ENCODE data around the gene SEZ6. TPM values are rescaled to one million over a fixed set of nuclear protein-coding genes. Genes with fewer than 3 reads are reported as not detected.

SEZ6 gene
- total RNA-seq, 2 donors from 2014 or later, result not detected

DNA sequence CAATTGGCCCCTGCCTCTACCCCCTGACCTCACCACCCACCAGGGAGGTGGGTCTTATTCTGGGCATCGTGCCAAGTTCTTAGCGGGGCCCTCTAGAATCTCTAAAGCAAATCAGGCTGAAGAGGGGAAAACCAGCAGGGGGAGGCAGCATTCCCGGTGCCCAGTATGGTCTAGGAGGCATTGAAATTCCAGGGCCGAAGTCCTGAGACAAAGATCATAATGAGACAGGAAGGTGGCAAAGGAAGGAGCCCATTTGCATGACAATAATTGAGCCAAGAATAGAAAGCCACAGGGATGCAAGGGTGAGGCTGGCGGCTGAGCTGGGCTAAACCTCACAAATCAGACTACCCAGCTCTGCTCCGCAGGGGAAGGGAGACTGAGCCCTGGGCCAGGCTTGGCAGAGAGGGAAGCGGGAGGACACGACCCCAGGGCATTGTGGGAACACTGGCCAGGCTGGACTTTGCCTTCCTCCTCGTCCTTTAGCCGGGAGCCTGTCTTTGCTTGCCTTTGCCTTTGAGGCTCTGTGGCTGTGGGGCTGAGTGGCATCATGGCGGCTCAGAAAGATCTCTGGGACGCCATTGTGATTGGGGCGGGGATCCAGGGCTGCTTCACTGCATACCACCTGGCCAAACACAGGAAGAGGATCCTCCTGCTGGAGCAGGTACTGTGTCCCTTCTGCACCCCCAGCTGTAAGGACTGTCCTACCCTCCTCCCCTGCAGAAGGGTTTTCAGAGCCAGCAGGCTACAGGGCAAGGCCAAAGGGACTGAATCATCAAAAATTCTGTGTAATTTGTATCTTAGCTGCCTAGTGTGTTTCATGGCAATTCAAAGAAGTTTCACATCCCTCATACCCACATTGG, 37.1 kb upstream of the SEZ6 start, which contains the start of gene PIPOX:
TSS of gene PIPOX (plus strand) at position 463 of the 860 bp plus-strand sequence. CDS start at position 548, 85 bp downstream.
- ATAC-seq (replicated peaks in 1 of 2) (no peak), DNase-seq (no peak)
- Mint-ChIP-seq H3K27me3 (ENCODE audit: low read depth) (peaks cover 11% of the 10 kb centered on the region), H3K9me3 (no peaks in the 10 kb centered on the region), H3K4me1 (ENCODE audit: low read depth) (peaks cover 9% of the 10 kb centered on the region), H3K36me3 (ENCODE audit: insufficient read depth in 2 of 2) (no peaks in the 10 kb centered on the region), H3K27ac (peak within 1 kb of the TSS; percentile 21), H3K4me3 (no peak within 1 kb of the TSS)

DNA sequence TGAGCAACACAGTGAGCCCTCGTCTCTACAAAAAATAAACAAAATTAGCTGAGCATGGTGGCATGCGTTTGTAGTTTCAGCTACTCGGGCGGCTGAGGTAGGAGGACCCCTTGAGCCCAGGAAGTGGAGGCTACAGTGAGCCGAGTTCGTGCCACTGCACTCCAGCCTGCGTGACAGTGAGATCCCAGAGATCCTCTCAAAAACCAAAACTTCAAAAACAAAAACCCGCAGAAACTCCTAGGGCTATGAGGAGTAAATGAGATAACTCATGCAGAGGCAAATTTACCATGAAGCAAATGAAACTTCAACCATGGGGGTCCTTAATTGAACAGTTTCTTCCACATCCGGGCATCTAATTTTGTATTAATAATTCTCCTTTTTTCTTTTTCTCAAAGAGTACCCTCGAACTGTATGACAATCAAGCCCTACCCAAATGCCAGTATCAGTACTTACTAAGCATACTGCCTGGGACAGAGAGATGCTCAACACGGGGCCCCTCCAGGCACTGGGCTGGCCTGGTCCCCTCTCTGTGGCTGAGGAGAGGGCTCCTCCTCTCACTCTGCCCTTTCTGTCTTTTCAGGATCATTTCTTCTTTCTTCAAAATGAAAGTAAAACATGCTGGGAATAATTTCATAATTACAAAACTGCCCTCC, 36.3 kb upstream of the SEZ6 start:
- H3K27ac Mint-ChIP-seq, result no peak overlapping the region
- H3K36me3 Mint-ChIP-seq (ENCODE audit: insufficient read depth in 2 of 2), result no peaks in the 10 kb centered on the region
- no peak for DNase-seq

DNA sequence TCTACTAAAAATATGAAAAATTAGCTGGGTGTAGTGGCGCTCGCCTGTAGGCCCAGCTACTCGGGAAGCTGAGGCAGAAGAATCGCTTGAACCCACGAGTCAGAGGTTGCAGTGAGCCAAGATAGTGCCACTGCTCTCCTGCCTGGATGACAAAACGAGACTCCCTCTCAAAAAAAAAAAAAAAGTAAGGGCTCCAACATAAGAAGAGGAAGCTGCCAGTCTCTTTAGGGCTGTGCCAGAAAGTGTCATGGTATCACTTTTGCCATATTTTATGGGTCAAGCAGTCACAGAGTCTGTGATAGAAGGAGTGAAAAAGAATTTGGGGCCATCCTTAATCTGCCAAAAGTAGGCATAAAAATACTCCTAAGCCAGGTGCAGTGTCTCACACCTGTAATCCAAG, 35.7 kb upstream of the SEZ6 start:
- Mint-ChIP-seq H3K27me3 (ENCODE audit: low read depth) (peaks cover 8% of the 10 kb centered on the region), H3K4me1 (ENCODE audit: low read depth) (peaks cover 9% of the 10 kb centered on the region)

More for the DNA sequence above, 36.3 kb upstream of the SEZ6 start:
- Mint-ChIP-seq H3K27me3 (ENCODE audit: low read depth) (peaks cover 11% of the 10 kb centered on the region), H3K4me1 (ENCODE audit: low read depth) (peaks cover 9% of the 10 kb centered on the region), H3K9me3 (no peaks in the 10 kb centered on the region), H3K4me3 (no peak overlapping the region)
- no peak for ATAC-seq (replicated peaks in 1 of 2)

DNA sequence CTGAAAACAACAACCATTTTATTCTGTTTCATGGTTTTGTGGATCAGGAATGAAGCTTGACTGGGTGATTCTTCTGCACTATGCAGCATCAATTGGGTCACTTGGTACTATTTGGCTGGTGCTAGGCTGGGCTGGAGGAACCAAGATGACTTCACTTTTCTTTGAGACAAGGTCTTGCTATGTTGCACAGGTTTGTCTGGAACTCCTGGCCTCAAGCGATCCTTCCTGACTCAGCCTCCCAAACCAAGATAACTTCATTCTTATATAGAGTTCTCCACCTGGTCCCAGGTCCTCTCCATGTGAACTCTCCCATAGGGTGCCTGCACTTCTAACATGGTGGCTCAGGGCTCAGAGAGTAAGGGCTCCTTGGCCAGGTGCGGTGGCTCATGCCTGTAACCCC, 35.3 kb upstream of the SEZ6 start:
- no peak for DNase-seq
- Mint-ChIP-seq H3K9me3 (no peaks in the 10 kb centered on the region), H3K4me3 (no peak overlapping the region), H3K36me3 (ENCODE audit: insufficient read depth in 2 of 2) (no peaks in the 10 kb centered on the region), H3K27me3 (ENCODE audit: low read depth) (peaks cover 3% of the 10 kb centered on the region), H3K27ac (no peak overlapping the region), H3K4me1 (ENCODE audit: low read depth) (peaks cover 9% of the 10 kb centered on the region)
- ATAC-seq (replicated peaks in 1 of 2), result no peak

More for the DNA sequence above, 35.7 kb upstream of the SEZ6 start:
- Mint-ChIP-seq H3K36me3 (ENCODE audit: insufficient read depth in 2 of 2) (no peaks in the 10 kb centered on the region), H3K27ac (no peak overlapping the region), H3K9me3 (no peaks in the 10 kb centered on the region), H3K4me3 (no peak overlapping the region)
- ATAC-seq (replicated peaks in 1 of 2) (no peak), DNase-seq (no peak)

DNA sequence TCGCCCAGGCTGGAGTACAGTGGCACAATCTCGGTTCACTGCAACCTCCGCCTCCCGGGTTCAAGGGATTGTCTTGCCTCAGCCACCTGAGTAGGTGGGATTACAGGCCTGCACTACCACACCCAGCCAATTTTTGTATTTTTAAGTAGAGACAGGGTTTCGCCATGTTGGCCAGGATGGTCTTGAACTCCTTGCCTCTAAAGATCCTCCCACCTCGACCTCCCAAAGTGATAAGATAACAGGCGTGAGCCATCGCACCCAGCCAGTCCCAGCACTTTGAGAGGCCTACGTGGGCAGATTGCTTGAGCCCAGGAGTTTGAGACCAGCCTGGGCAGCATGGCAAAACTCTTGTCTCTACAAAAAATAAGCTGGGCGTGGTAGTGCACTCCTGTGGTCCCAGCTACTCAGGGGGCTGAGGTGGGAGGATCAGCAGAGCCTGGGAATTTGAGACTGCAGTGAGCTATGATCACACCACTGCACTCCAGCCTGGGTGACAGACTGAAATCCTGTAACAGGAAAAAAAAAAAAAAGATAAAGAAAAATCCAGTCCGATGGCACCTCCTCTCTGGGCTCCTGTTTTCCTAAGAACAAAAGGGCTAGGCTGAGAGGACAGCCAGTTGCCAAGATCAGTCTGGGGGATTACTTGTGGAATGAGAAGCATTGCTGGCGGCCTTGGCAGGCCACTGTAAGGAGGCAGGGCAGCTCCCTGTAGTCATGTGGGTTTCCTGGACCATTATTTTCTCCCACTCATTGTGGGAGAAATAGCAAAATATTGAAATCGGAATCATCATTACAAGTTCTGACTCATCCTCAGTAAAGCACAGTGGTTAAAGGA, 34.1 kb upstream of the SEZ6 start:
- Mint-ChIP-seq H3K27ac (no peak overlapping the region), H3K9me3 (peaks cover 2 to 3% of the 10 kb centered on the region in 2 donors)
- no peak for ATAC-seq (replicated peaks in 1 of 2)

DNA sequence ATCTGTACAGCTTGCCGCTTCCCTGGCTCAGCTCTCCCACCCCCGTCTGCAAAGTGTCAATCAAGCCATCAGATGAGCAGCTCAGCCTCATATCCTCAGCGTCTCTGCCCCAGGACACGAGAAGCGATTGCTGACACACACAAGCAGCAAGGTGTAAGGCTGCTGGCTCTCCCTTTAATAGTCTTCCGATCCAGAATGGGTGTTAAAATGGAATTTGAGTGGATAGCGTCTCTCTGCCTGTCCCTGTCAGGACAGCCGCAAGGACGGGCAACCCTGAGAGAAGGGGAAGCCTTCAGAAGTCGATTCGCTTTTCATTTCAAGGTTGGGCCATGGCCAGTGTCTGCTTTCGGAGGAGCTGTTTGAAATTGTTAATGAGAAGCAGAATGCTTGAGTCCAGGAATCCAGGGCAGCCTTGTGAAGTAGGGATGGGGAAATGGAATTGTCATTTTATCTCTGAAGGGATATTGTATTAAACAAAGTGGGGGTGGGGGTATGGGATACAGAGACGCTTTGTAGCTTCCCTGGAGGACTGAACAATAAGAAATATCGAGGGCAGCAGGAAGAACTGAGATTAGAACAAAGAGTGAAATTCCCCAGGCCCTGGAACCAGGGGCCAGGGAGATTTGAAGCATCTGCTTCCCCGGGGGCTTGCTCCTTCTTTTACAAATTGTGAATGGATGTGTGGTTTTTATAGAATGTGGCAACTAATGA, 32.4 kb upstream of the SEZ6 start:
- Mint-ChIP-seq H3K4me1 (ENCODE audit: low read depth) (peaks cover 9% of the 10 kb centered on the region), H3K9me3 (peaks cover 6 to 8% of the 10 kb centered on the region in 2 donors), H3K27me3 (ENCODE audit: low read depth) (peaks cover 20% of the 10 kb centered on the region), H3K4me3 (no peak overlapping the region), H3K27ac (no peak overlapping the region), H3K36me3 (ENCODE audit: insufficient read depth in 2 of 2) (peaks cover 7 to 8% of the 10 kb centered on the region in 2 donors)
- ATAC-seq (replicated peaks in 1 of 2), result no peak
- no peak for DNase-seq

More for the DNA sequence above, 34.1 kb upstream of the SEZ6 start:
- peaks cover 5% of the 10 kb centered on the region for H3K27me3 Mint-ChIP-seq (ENCODE audit: low read depth)
- DNase-seq, result no peak
- H3K4me1 Mint-ChIP-seq (ENCODE audit: low read depth), result peaks cover 9% of the 10 kb centered on the region
- H3K36me3 Mint-ChIP-seq (ENCODE audit: insufficient read depth in 2 of 2), result peaks cover 3 to 4% of the 10 kb centered on the region in 2 donors
- H3K4me3 Mint-ChIP-seq, result no peak overlapping the region

DNA sequence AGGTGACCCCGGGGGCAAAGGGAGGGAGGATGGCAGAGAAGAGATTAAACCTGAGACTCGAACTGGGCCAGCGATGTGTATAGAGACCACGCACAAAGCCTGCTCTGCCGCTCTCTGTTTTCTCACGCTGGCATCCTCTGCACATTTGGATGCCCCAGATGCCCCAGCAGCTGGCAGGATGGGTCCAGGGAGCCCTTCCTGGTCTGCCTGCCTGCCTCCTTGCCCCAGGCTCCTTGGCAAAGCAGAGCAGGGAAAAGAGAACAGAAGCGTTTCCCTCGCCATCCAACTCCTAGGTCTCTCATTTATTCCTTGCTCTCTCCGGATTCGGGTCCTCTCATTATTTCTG, 31.9 kb upstream of the SEZ6 start:
- H3K36me3 Mint-ChIP-seq (ENCODE audit: insufficient read depth in 2 of 2), result peaks cover 7 to 8% of the 10 kb centered on the region in 2 donors
- DNase-seq, result no peak
- peaks cover 7% of the 10 kb centered on the region for H3K4me1 Mint-ChIP-seq (ENCODE audit: low read depth)
- ATAC-seq (replicated peaks in 1 of 2), result no peak
- no peak overlapping the region for H3K4me3 Mint-ChIP-seq
- peaks cover 6 to 8% of the 10 kb centered on the region in 2 donors for H3K9me3 Mint-ChIP-seq
- no peak overlapping the region for H3K27ac Mint-ChIP-seq
- peaks cover 22% of the 10 kb centered on the region for H3K27me3 Mint-ChIP-seq (ENCODE audit: low read depth)

DNA sequence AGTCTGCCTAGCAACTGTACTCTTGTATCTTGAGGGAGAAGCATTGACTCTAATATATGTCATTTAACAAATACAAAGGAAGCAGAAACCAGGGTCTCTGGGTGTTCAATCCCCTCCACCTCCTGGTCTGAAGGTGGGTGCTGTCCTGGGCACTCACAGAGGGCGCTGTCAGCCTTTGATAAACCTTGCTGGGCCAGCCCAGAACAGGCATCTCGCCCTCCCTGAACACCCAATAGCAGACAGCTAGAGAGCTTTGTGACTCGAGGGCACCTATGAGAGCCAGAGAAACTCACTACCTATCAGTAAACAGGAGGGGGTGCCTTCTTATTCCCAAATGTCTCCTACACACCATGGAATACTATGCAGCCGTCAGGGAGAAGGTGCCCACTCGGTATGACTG, 30.8 kb upstream of the SEZ6 start:
- Mint-ChIP-seq H3K27me3 (ENCODE audit: low read depth) (peaks cover 33% of the 10 kb centered on the region), H3K4me1 (ENCODE audit: low read depth) (no peaks in the 10 kb centered on the region), H3K27ac (no peak overlapping the region), H3K9me3 (peaks cover 6 to 8% of the 10 kb centered on the region in 2 donors), H3K36me3 (ENCODE audit: insufficient read depth in 2 of 2) (peaks cover 7 to 8% of the 10 kb centered on the region in 2 donors), H3K4me3 (no peak overlapping the region)
- ATAC-seq (replicated peaks in 1 of 2), result no peak
- DNase-seq, result no peak

DNA sequence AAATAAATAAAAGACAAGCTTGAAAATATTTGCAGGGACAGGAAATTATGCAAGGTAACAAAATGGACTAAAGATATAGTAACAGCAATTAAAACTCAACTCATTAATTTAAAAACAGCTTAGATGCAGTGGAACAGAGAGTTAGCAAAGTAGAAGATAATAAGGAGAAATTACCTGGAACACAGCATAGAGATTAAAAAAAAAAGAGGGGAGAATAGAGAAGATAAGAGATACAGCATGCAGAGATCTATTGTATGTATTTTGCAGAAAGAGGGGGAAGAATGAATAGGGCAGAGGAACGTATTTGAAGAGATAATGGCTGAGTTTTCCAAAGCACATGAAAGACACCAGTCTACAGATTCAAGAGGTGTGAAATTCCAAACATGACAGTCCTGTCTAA, 28.7 kb upstream of the SEZ6 start:
- DNase-seq (no peak), ATAC-seq (replicated peaks in 1 of 2) (no peak)
- no peak overlapping the region for H3K27ac Mint-ChIP-seq
- H3K27me3 Mint-ChIP-seq (ENCODE audit: low read depth), result peaks cover 39% of the 10 kb centered on the region
- no peak overlapping the region for H3K4me3 Mint-ChIP-seq
- H3K36me3 Mint-ChIP-seq (ENCODE audit: insufficient read depth in 2 of 2), result peaks cover 7 to 8% of the 10 kb centered on the region in 2 donors
- H3K9me3 Mint-ChIP-seq, result peaks cover 6 to 8% of the 10 kb centered on the region in 2 donors
- H3K4me1 Mint-ChIP-seq (ENCODE audit: low read depth), result no peaks in the 10 kb centered on the region

DNA sequence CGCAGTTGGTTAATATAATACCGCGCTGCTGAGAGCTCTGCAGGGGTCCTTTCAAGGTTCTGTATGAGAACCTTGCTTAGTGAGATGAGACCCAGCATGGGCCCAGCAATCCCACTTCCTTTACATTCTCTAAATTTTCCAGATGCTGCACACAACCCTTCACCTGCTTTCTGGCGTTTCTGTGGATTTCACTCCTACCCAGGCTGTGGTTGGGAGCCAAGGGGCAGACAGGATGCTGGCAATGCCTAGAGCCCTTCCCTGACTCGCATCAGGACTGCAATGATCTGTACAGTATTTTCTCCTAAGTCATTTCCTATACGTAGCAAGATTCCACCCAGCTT, 27.0 kb upstream of the SEZ6 start:
- no peak for ATAC-seq (replicated peaks in 1 of 2)
- Mint-ChIP-seq H3K4me1 (ENCODE audit: low read depth) (no peaks in the 10 kb centered on the region), H3K36me3 (ENCODE audit: insufficient read depth in 2 of 2) (peaks cover 7 to 8% of the 10 kb centered on the region in 2 donors), H3K9me3 (peaks cover 6 to 8% of the 10 kb centered on the region in 2 donors), H3K4me3 (no peak overlapping the region), H3K27ac (no peak overlapping the region), H3K27me3 (ENCODE audit: low read depth) (peaks cover 39% of the 10 kb centered on the region)
- no peak for DNase-seq

DNA sequence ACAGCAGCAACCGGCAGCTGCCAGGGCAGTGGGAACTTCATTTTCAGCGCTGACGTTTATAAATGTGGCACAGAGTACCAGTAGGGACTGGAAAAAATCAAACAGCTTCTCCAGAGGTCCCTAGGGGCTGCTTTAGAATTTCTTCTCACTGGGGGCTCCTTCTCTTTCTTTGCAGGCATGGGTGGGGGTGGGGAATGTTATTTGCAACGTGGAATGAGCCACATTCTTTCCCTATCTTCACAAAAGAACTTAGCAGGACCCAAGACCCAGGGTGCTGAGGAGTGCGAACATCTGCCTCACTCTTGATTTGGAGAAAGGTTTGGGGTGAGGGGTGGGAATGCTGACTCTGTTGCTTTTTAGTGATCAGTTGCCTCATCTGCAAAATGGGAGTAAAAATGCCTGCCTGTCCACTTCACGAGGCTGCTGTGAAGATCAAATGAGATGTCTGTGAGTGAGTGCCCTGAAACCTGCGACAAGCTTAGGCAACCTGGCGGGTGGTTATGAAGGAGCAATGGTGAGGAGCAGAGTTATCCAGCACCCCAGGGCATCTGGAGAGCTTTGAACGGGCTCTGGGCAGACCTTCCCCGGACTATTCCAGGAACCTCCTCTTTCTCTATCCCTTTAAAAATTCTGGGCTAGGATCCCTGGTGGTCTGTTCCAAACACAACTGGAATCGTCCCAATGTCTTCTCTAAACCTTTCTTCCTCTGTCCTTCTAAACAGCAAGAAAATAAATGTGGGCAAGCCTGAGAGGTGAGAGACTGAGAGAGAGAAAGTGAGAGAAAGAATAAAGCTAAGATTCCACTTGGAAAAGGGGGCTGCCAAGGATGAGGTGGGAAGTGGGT, 26.4 kb upstream of the SEZ6 start:
- peaks cover 7 to 8% of the 10 kb centered on the region in 2 donors for H3K36me3 Mint-ChIP-seq (ENCODE audit: insufficient read depth in 2 of 2)
- H3K27me3 Mint-ChIP-seq (ENCODE audit: low read depth), result peaks cover 40% of the 10 kb centered on the region
- no peak overlapping the region for H3K4me3 Mint-ChIP-seq
- H3K27ac Mint-ChIP-seq, result no peak overlapping the region
- ATAC-seq (replicated peaks in 1 of 2), result no peak
- peaks cover 6 to 8% of the 10 kb centered on the region in 2 donors for H3K9me3 Mint-ChIP-seq
- no peak for DNase-seq
- H3K4me1 Mint-ChIP-seq (ENCODE audit: low read depth), result no peaks in the 10 kb centered on the region

DNA sequence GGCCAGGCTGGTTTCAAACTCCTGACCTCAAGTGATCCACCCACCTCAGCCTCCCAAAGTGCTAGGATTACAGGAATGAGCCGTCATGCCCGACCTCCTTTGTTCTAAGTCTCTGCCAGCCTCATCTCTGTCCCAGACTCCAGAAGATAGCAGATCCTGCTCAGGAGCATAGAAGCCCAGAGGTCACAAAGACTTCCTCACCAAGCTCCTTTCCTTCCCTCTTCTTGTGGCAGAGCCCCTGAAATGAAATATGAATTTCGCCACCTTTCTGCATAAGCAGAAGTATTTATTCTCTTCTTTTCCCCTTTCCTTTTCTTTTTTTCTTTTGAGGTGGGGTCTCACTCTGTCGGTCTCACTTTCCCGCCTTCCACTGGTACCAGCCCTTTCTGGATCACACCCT, 25.7 kb upstream of the SEZ6 start:
- Mint-ChIP-seq H3K27me3 (ENCODE audit: low read depth) (peaks cover 48% of the 10 kb centered on the region), H3K27ac (no peak overlapping the region), H3K9me3 (peaks cover 6 to 8% of the 10 kb centered on the region in 2 donors), H3K4me1 (ENCODE audit: low read depth) (no peaks in the 10 kb centered on the region), H3K4me3 (no peak overlapping the region), H3K36me3 (ENCODE audit: insufficient read depth in 2 of 2) (peaks cover 7 to 8% of the 10 kb centered on the region in 2 donors)
- DNase-seq (no peak), ATAC-seq (replicated peaks in 1 of 2) (no peak)
